ENCODE results near the gene F12.

Gene F12

GRCh38 chr5:177446200-177447065 lies 37.1 kb upstream of the F12 start, which contains the start of gene PRR7:
Gene PRR7 (plus strand): TSS chr5:177446814. CDS start chr5:177455068, 8,254 bp downstream.
- no peak for DNase-seq

GRCh38 chr5:177445917-177446199 lies 36.5 kb upstream of the F12 start:
- no peak for DNase-seq

GRCh38 chr5:177445052-177445916 lies 35.9 kb upstream of the F12 start:
- no peak for DNase-seq

GRCh38 chr5:177444106-177445051 lies 35.0 kb upstream of the F12 start:
- no peak for DNase-seq

GRCh38 chr5:177443144-177443983 lies 34.0 kb upstream of the F12 start:
- DNase-seq = no peak

- DNase-seq = no peak
These were observed 32.9 kb upstream of the F12 start for GRCh38 chr5:177442066-177442826.

GRCh38 chr5:177440990-177441780 lies 31.8 kb upstream of the F12 start:
- DNase-seq = no peak

- no peak for DNase-seq
These were observed 31.0 kb upstream of the F12 start for GRCh38 chr5:177440211-177440989.

- no peak for DNase-seq
These were observed 30.2 kb upstream of the F12 start for GRCh38 chr5:177439518-177440053.

GRCh38 chr5:177438468-177438867 lies 29.1 kb upstream of the F12 start:
- DNase-seq = no peak

- DNase-seq = no peak
These were observed 28.3 kb upstream of the F12 start for GRCh38 chr5:177437623-177438022.

- no peak for DNase-seq
These were observed 26.6 kb upstream of the F12 start for GRCh38 chr5:177435847-177436536.

GRCh38 chr5:177434942-177435738 lies 25.8 kb upstream of the F12 start:
- DNase-seq = no peak

GRCh38 chr5:177434437-177434836 lies 25.1 kb upstream of the F12 start:
- DNase-seq = no peak

GRCh38 chr5:177433658-177434217 lies 24.4 kb upstream of the F12 start:
- DNase-seq = no peak

GRCh38 chr5:177432839-177433657 lies 23.7 kb upstream of the F12 start:
- DNase-seq = no peak
